SK-N-SH treated with all-trans-retinoic acid at 6 μM for 48 hours (cell line): ENCODE measurements around the gene NRF1.

Experiments used
- ARNTL ChIP-seq: fragments of 450-650 bp; formaldehyde crosslinking; IDR thresholded peaks from 2 replicates; pipeline ENCODE4 v1.5.0; 2020; ENCODE audit warnings: low read depth, mild to moderate bottlenecking, moderate library complexity, borderline replicate concordance
- BACH2 ChIP-seq: fragments of 250-450 bp; sonication (Bioruptor Pico); IDR thresholded peaks from 2 replicates; pipeline ENCODE4 v1.9.0; 2021; ENCODE audit warnings: mild to moderate bottlenecking, borderline replicate concordance
- CSDC2 ChIP-seq: fragments of 250-450 bp; sonication (Bioruptor Pico); IDR thresholded peaks from 2 replicates; pipeline ENCODE4 v1.5.0; 2020; ENCODE audit warnings: mild to moderate bottlenecking, moderate library complexity
- ISL1 ChIP-seq: fragments of 250-450 bp; sonication (Bioruptor Pico); IDR thresholded peaks from 2 replicates; pipeline ENCODE4 v2.1.2; 2022; ENCODE audit warnings: mild to moderate bottlenecking, moderate library complexity
- PPARA ChIP-seq: fragments of 250-450 bp; sonication (Bioruptor Pico); IDR thresholded peaks from 2 replicates; pipeline ENCODE4 v1.5.0; 2020; ENCODE audit warnings: mild to moderate bottlenecking, borderline replicate concordance
- RARB ChIP-seq: fragments of 250-450 bp; sonication (Bioruptor Pico); IDR thresholded peaks from 2 replicates; pipeline ENCODE4 v1.8.0; 2021; ENCODE audit warnings: mild to moderate bottlenecking, moderate library complexity
- SNAI2 ChIP-seq: fragments of 250-450 bp; sonication (Bioruptor Pico); IDR thresholded peaks from 2 replicates; pipeline ENCODE4 v1.5.0; 2020; ENCODE audit warnings: mild to moderate bottlenecking, moderate library complexity
- TCF4 ChIP-seq: fragments of 250-450 bp; sonication (Bioruptor Pico); IDR thresholded peaks from 2 replicates; pipeline ENCODE4 v1.8.0; 2021; ENCODE audit warnings: mild to moderate bottlenecking, moderate library complexity, borderline replicate concordance
- ZFP3 ChIP-seq: fragments of 250-450 bp; sonication (Bioruptor Pico); IDR thresholded peaks from 2 replicates; pipeline ENCODE4 v1.5.0; 2020; ENCODE audit warnings: mild to moderate bottlenecking, moderate library complexity
- ZFP30 ChIP-seq: fragments of 450-650 bp; formaldehyde crosslinking; IDR thresholded peaks from 2 replicates; pipeline ENCODE4 v1.5.0; 2022; ENCODE audit warnings: mild to moderate bottlenecking, moderate library complexity
- ZNF70 ChIP-seq: fragments of 450-650 bp; formaldehyde crosslinking; IDR thresholded peaks from 2 replicates; pipeline ENCODE4 v1.5.0; 2020; ENCODE audit warnings: mild to moderate bottlenecking, moderate library complexity
- ZNF8 ChIP-seq: fragments of 450-650 bp; formaldehyde crosslinking; IDR thresholded peaks from 2 replicates; pipeline ENCODE4 v1.5.0; 2020; ENCODE audit warnings: mild to moderate bottlenecking, moderate library complexity
- TF ChIP-seq, protein P1 (sequence below): fragments of 250-450 bp; sonication (Bioruptor Pico); IDR thresholded peaks from 2 replicates; pipeline ENCODE4 v1.5.1; 2020; ENCODE audit warnings: low read depth, mild to moderate bottlenecking, moderate library complexity
- TF ChIP-seq, protein P2 (sequence below): fragments of 250-450 bp; sonication (Bioruptor Pico); IDR thresholded peaks from 2 replicates; pipeline ENCODE4 v1.8.0; 2020; ENCODE audit warnings: mild to moderate bottlenecking, moderate library complexity, borderline replicate concordance

GRCh38 chr7:129779602-129780256, 168.2 kb downstream of the NRF1 start:
- no peak for TF ChIP-seq ZFP3 (CRISPR knock-in tag)
- TF ChIP-seq, protein P1, sequence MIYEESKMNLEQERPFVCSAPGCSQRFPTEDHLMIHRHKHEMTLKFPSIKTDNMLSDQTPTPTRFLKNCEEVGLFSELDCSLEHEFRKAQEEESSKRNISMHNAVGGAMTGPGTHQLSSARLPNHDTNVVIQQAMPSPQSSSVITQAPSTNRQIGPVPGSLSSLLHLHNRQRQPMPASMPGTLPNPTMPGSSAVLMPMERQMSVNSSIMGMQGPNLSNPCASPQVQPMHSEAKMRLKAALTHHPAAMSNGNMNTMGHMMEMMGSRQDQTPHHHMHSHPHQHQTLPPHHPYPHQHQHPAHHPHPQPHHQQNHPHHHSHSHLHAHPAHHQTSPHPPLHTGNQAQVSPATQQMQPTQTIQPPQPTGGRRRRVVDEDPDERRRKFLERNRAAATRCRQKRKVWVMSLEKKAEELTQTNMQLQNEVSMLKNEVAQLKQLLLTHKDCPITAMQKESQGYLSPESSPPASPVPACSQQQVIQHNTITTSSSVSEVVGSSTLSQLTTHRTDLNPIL (CRISPR knock-in tag) = no peak
- TF ChIP-seq ZFP30 (CRISPR knock-in tag) = no peak
- TF ChIP-seq CSDC2 (CRISPR knock-in tag) = no peak
- TF ChIP-seq, protein P2, sequence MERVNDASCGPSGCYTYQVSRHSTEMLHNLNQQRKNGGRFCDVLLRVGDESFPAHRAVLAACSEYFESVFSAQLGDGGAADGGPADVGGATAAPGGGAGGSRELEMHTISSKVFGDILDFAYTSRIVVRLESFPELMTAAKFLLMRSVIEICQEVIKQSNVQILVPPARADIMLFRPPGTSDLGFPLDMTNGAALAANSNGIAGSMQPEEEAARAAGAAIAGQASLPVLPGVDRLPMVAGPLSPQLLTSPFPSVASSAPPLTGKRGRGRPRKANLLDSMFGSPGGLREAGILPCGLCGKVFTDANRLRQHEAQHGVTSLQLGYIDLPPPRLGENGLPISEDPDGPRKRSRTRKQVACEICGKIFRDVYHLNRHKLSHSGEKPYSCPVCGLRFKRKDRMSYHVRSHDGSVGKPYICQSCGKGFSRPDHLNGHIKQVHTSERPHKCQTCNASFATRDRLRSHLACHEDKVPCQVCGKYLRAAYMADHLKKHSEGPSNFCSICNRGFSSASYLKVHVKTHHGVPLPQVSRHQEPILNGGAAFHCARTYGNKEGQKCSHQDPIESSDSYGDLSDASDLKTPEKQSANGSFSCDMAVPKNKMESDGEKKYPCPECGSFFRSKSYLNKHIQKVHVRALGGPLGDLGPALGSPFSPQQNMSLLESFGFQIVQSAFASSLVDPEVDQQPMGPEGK = no peak
- TF ChIP-seq SNAI2 = no peak
- no peak for TF ChIP-seq PPARA (CRISPR knock-in tag)
- TF ChIP-seq ZNF70 (CRISPR knock-in tag) = no peak
- TF ChIP-seq ZNF8 (CRISPR knock-in tag) = no peak
- TF ChIP-seq ISL1 (CRISPR knock-in tag) = no peak
- TF ChIP-seq BACH2 = no peak
- TF ChIP-seq ARNTL (CRISPR knock-in tag) = no peak
- TF ChIP-seq TCF4 = no peak
- TF ChIP-seq RARB = no peak
